Melanocyte of skin (primary cell): ENCODE measurements around the gene C2CD4A. TPM values are rescaled to one million over a fixed set of nuclear protein-coding genes. Genes with fewer than 3 reads are reported as not detected.

Experiments
- total RNA-seq, 2 donors: library from RNA; depleted of rRNA; stranded (reverse); fragments of >200 nt; gene quantifications; 2 replicates each; pipeline ENCODE4 v1.2.3, GENCODE V29; 2012

The C2CD4A gene
- under 1 TPM in 1 of 2 donors, not detected in 1; under 0.01 TPM for total RNA-seq

GRCh38 chr15:62066663-62067447, at the start of gene C2CD4A:
C2CD4A (plus strand) TSS chr15:62066977; CDS start chr15:62067614, 637 bp downstream.

GRCh38 chr15:62060113-62060895, 6.5 kb upstream of the C2CD4A start, which contains the start of gene VPS13C:
VPS13C (minus strand) TSS chr15:62060447; CDS start chr15:62060374, 73 bp downstream.

Other genes with a start within 250 kb of the C2CD4A start
- 10 to 100 TPM; 54.9 to 62.6 TPM for gene VPS13C, start 6.5 kb upstream of the C2CD4A start, total RNA-seq
- gene C2CD4B, start 98.3 kb downstream of the C2CD4A start, total RNA-seq, result not detected